ENCODE measurements around the gene SRD5A1.

- no peak for TF ChIP-seq POLR2A (IDR thresholded peaks at IDR 0.05; ENCODE audit: low read length)
- no peak for TF ChIP-seq GATA1 (IDR thresholded peaks at IDR 0.05; ENCODE audit: low read depth, low read length)
Observed at GRCh38 chr5:6684075-6684474, 50.8 kb downstream of the SRD5A1 start.

Data from erythroblast (primary cell).